Kidney epithelial cell (primary cell): ENCODE measurements around the gene GKN1. TPM values are rescaled to one million over a fixed set of nuclear protein-coding genes. Genes with fewer than 3 reads are reported as not detected.

Source experiments
- DNase-seq: peaks from one replicate; pipeline ENCODE4 v3.0.0-alpha.2; 2010; ENCODE audit warnings: low read depth
- H3K27me3 ChIP-seq: 2 replicates; pipeline ENCODE4 v1.6.0; 2011; ENCODE audit warnings: low read length; ENCODE audit not compliant: control insufficient read depth, insufficient read depth
- H3K36me3 ChIP-seq: 2 replicates; pipeline ENCODE4 v1.5.1; 2011; ENCODE audit warnings: low read length; ENCODE audit not compliant: control insufficient read depth, insufficient read depth
- H3K4me3 ChIP-seq: 2 replicates; pipeline ENCODE4 v1.5.1; 2011; ENCODE audit warnings: low read depth, mild to moderate bottlenecking, control low read depth, low read length
- CTCF ChIP-seq: IDR thresholded peaks from 2 replicates; pipeline ENCODE4 v1.5.1; 2011; ENCODE audit warnings: mild to moderate bottlenecking, moderate library complexity, low read length, control low read depth, inconsistent platforms; ENCODE audit not compliant: insufficient read depth, poor library complexity, severe bottlenecking
- total RNA-seq: library from RNA; depleted of rRNA; stranded (reverse); fragments of >200 nt; gene quantifications from 2 replicates; pipeline ENCODE4 v1.2.3, GENCODE V29; 2015

Gene GKN1
- total RNA-seq, 1 donor from 2014 or later: 0.25 TPM

DNA sequence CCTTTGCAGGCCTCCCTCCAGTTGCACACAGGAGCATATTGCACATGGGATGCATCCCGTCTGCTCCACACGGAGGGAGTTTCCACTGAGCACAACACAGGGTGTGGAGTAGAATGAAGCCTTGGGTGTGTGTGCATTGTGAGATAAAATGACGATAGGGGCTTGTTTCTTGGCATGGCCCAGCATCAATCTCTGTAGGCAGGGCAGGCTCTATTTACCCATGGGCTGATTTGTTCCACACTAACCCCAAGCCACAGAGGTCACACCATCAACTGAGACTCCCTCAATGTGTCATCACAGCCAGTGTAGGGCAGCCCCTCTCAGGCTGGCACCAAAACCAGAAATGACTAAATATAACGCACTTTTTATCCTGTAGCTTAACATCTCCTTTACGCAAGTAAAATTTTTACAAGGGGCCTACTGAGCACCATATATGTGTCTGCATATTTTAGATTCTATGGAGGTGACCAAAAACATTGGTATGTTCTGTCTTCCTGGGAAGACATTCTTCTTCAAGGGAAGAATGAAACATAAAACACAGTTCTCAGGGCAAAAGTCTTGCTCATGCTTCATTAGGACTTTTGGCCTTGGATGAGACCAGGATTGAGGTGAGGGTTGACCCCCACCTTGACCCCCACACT lies 2.7 kb upstream of the GKN1 start:
- no peak for TF ChIP-seq CTCF
- Histone ChIP-seq H3K27me3 (no peaks in the 10 kb centered on the region), H3K36me3 (no peaks in the 10 kb centered on the region), H3K4me3 (no peak overlapping the region)
- peak; percentile 81 for DNase-seq

DNA sequence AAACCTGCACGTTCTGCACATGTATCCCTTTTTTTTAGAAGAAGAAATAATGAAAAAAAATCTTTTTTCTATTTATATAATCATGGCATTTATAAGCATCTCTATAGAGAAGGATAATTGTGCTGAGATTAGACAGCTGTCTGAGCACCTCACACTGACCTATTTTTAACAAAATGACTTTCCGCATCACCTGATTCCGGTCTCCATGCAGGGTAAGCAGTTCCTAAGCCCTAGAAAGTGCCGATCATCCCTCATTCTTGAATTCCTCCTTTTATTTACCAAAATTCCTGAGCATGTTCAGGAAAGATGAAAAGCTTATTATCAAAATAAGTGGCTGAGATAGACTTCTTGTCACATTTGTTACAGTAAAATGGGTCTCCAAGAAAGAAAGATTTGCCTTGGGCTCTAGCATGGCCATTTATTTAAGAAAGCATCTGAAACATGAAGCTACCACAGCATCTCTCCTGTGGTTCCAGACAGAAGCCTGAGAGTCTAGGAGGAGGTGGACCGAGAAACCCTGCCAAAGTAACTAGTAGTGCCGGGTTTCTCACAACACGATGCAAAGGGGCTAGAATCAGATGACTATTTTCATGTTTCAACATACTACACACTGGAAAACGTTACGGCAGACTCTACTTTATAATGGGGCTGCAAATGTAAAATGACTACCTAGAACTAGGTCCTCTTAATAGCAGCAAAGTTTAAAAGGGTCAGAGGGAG lies 670 bp downstream of the GKN1 start:
- no peak for DNase-seq
- H3K4me3 ChIP-seq: no peak overlapping the region
- TF ChIP-seq CTCF: no peak
- H3K36me3 ChIP-seq: no peaks in the 10 kb centered on the region
- H3K27me3 ChIP-seq: no peaks in the 10 kb centered on the region

GRCh38 chr2:68975844-68976243 lies 1.4 kb downstream of the GKN1 start:
- no peak for TF ChIP-seq CTCF
- no peaks in the 10 kb centered on the region for H3K36me3 ChIP-seq
- no peak overlapping the region for H3K4me3 ChIP-seq
- no peaks in the 10 kb centered on the region for H3K27me3 ChIP-seq
- DNase-seq: no peak

- no peaks in the 10 kb centered on the region for H3K27me3 ChIP-seq
- no peak overlapping the region for H3K4me3 ChIP-seq
- no peak for DNase-seq
- TF ChIP-seq CTCF: no peak
- H3K36me3 ChIP-seq: no peaks in the 10 kb centered on the region
Measured at GRCh38 chr2:68977453-68977852, 3.0 kb downstream of the GKN1 start.

DNA sequence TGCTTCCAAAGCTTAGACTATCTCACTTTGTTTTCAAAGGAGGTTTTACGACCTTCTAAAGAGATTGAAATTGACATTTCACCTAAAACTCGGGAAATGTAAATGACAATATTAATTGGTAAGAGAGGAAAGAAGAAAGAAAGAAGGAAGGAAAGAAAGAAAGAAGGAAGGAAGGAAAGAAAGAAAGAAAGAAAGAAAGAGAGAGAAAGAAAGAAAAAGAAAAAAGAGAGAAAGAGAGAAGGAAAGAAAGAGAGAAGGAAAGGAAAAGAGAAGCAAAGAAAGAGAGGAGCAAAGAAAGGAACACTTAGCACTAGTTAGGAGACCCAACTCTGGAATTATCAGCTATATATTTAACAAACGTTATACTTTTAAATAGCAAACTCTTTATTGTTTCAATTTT lies 3.7 kb downstream of the GKN1 start:
- no peak for TF ChIP-seq CTCF
- H3K27me3 ChIP-seq: no peaks in the 10 kb centered on the region
- no peak for DNase-seq
- no peaks in the 10 kb centered on the region for H3K36me3 ChIP-seq
- no peak overlapping the region for H3K4me3 ChIP-seq
